ENCODE results near the gene SHE. TPM values are rescaled to one million over a fixed set of nuclear protein-coding genes. Genes with fewer than 3 reads are reported as not detected.

SHE gene
- total and polyA plus RNA-seq, 10 of the 15 experiments (the other 5 are each of a cell fraction or from before 2014, with no cell fraction given): under 0.01 to 0.05 (median 0.03) TPM; not detected in 3

DNA sequence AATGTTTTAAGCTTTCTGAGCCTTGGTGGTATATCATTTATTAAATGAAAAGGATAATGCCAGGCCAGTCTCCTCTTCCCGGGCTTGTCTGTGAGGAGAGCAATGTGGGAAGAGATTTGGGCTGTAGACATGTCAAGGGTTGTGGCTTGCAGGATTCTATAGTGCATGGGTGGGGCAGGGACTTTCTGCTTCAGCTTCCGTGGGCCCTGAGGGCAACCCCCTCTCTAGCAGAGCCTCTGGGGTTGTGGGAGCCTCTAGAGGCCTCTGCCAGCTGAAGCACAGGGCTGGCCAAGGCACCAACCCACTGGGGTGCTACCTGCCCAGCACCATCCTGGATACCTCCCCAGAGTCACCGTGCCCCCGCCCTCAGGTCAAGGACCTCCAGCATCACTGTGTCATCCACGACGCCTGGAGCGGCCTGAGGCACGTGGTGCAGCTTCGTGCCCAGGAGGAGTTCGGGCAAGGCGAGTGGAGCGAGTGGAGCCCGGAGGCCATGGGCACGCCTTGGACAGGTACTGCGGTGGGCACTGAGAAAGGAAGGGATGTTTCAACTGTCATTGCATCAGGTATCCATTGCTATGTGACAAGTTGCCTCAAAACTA lies 66.5 kb downstream of the SHE start:
- no TSS peak for BruUV-seq (replicated peaks)
- no peak overlapping the region for H2AFZ ChIP-seq (ENCODE audit: control insufficient read depth, low read depth, low read length)
- 90% methylated on average over 15 of the region's 15 CpGs for WGBS (ENCODE audit: insufficient coverage, insufficient replicate concordance, low lambda C conversion rate, missing lambda C conversion rate)
- in situ Hi-C loops (cut with MboI) (no loop called here), intact Hi-C loops (cut with micrococcal nuclease; ENCODE audit: unreplicated experiment) (no loop called here)
- ChIA-PET CTCF (interaction anchor here (0.5 to 3.3 kb wide), 6 partner anchors 9 to 101 kb away, joined by 3 to 15 read pairs (median 5); no protein-coding TSS in a partner anchor), SMC1A (ENCODE audit: uncharacterized antibody, unreplicated experiment) (interaction anchor here (0.9 to 1.6 kb wide), 4 partner anchors 9 to 90 kb away, joined by 3 to 5 read pairs (median 4); no protein-coding TSS in a partner anchor), RAD21 (ENCODE audit: unreplicated experiment) (interaction anchor here (0.6 to 1.4 kb wide), 3 partner anchors 25 to 45 kb away, joined by 3 to 5 read pairs (median 3); no protein-coding TSS in a partner anchor), POLR2A (interaction anchor here (0.9 to 1.1 kb wide), 2 partner anchors 12 to 15 kb away, joined by 3 to 4 read pairs; no protein-coding TSS in a partner anchor)
- FAIRE-seq (no peak), ATAC-seq (no peak), DNase-seq (ENCODE audit: low read depth, low spot score) (no peak)
- H3K9me3 ChIP-seq (replicated peaks; ENCODE audit: control insufficient read depth, insufficient read depth, low read length): no peaks in the 10 kb centered on the region; the same call in 2 of the 3 replicates
- no peak overlapping the region for H3K27ac ChIP-seq (ENCODE audit: control insufficient read depth, insufficient read depth)
- H4K20me1 ChIP-seq (ENCODE audit: control insufficient read depth, insufficient read depth): no peaks in the 10 kb centered on the region
- no peak overlapping the region for H3K4me3 ChIP-seq
- H3K36me3 ChIP-seq (ENCODE audit: control insufficient read depth in 2 of 2, insufficient read depth in 2 of 2, low read length in 1 of 2): peaks cover 0 to 3% of the 10 kb centered on the region in 2 experiments; a peak in 1 of 4 replicates
- H3K9ac ChIP-seq (ENCODE audit: control insufficient read depth, insufficient read depth, low read length): no peak overlapping the region
- no peaks in the 10 kb centered on the region for H3K79me2 ChIP-seq (ENCODE audit: control insufficient read depth, insufficient read depth, low read length)
- H3K27me3 ChIP-seq (replicated peaks in 1 of 2; ENCODE audit: control insufficient read depth in 2 of 2, insufficient read depth in 2 of 2, low read length in 1 of 2): no peaks in the 10 kb centered on the region
- peaks cover 20% of the 10 kb centered on the region for H3K4me1 ChIP-seq (ENCODE audit: control insufficient read depth, insufficient read depth, low read length)
- H3K4me2 ChIP-seq (ENCODE audit: control insufficient read depth, insufficient read depth): no peak overlapping the region
- no peak for TF ChIP-seq KDM1A (IDR thresholded peaks at IDR 0.05; ENCODE audit: borderline replicate concordance)
- no peak for TF ChIP-seq PRDM15 (CRISPR knock-in tag; IDR thresholded peaks at IDR 0.05)

All from GM12878 (cell line).